GM10266 (cell line): ENCODE data around the gene SP3.

Source experiments
- DNase-seq: peaks from one replicate; pipeline ENCODE4 v3.0.0; 2012; ENCODE audit errors: extremely low spot score
- TF ChIP-seq, protein P1 (sequence below): IDR thresholded peaks from 2 replicates; pipeline ENCODE4 v1.5.1; 2012; ENCODE audit warnings: mild to moderate bottlenecking, low read depth; ENCODE audit not compliant: control insufficient read depth, insufficient read depth; ENCODE audit errors: missing control alignments

The SP3 gene

DNA sequence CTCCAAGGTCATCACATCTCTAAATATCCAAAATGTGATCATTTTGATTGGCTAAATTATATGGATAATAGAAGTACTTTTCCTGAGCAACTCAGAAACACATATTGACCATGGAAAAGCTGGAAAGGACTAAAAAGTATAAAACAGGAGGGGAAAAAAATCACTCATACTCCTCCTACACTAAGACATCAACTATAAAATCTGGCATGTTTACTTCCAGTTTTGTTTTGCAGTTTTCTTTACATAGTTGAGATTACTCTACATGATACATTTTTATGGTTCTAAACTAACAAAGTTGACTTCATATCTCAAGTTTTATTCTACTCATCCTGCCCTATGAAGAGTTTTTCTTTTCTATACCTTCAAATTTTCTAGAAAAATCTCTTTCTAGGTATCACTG is 46.0 kb upstream of the SP3 start:
- TF ChIP-seq, protein P1, sequence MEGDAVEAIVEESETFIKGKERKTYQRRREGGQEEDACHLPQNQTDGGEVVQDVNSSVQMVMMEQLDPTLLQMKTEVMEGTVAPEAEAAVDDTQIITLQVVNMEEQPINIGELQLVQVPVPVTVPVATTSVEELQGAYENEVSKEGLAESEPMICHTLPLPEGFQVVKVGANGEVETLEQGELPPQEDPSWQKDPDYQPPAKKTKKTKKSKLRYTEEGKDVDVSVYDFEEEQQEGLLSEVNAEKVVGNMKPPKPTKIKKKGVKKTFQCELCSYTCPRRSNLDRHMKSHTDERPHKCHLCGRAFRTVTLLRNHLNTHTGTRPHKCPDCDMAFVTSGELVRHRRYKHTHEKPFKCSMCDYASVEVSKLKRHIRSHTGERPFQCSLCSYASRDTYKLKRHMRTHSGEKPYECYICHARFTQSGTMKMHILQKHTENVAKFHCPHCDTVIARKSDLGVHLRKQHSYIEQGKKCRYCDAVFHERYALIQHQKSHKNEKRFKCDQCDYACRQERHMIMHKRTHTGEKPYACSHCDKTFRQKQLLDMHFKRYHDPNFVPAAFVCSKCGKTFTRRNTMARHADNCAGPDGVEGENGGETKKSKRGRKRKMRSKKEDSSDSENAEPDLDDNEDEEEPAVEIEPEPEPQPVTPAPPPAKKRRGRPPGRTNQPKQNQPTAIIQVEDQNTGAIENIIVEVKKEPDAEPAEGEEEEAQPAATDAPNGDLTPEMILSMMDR: no peak
- DNase-seq: no peak

DNA sequence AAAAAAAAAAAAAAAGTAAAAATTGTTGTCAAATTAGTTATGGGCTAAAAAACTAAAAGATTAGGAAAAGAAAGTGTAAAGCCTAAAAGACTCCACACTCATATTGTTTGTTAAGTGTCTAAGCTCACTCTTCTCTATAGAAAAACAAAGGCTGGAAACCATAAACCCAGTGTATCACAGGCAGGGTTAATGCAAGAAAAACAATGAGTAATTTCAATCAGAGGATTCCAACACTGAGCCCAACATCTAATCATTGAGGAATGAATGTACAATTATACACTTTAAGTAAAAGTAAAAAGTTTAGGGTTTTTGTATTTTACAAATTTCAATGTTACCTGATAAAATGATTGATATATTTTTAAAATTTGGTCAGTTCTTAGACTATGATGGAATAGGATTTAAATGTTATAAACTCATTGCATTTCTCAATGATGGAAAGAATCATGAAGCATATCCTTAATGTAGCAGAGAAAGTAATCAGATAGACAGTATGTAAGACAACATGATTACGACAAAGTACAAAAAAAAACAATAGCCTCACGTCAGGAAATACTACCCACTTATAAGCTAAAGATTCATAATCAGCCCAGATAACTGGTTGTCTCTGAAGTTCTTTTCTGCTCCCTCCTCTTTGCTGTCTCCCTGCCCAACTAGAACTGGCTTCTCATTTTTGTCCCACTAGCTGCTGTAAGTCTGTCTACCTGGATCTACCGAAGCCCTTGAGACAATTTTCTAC is 44.5 kb upstream of the SP3 start:
- TF ChIP-seq, protein P1: no peak
- no peak for DNase-seq

DNA sequence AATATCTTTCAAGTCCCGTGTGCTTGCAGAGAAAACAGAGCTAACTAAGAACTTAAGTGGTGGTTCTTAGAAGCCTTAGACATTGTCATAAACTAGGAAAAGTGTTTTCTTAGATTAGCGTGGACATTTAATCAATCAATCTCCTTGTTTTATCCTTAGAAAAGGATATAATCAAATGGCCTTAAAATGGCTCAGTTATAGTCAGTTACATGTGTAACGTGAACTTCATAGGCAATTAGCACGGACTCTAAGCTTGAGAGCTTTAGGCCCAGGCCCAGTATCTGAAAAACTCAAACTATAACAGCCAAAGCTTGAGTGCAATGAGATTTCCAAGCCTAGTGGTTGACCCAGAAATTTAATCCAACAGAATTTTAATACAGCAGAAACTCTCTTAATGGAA is 43.5 kb upstream of the SP3 start:
- DNase-seq: no peak
- TF ChIP-seq, protein P1: no peak

DNA sequence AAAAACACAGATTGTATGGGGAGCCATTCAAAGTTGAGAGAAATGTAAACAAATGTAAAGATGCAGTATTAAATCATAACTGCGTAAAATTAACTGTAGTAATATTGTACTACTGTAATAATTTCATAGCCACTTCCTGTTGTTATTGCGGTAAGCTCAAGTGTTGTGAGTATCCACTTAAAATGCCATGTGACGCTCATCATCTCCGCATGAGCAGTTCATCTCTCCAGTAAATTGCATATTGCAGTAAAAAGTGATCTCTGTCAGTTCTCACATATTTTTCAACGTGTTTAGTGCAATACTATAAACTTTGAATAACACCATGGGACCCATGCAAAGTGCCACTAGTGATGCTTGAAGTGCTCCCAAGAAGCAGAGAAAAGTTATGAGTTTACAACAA is 41.8 kb upstream of the SP3 start:
- TF ChIP-seq, protein P1: no peak

DNA sequence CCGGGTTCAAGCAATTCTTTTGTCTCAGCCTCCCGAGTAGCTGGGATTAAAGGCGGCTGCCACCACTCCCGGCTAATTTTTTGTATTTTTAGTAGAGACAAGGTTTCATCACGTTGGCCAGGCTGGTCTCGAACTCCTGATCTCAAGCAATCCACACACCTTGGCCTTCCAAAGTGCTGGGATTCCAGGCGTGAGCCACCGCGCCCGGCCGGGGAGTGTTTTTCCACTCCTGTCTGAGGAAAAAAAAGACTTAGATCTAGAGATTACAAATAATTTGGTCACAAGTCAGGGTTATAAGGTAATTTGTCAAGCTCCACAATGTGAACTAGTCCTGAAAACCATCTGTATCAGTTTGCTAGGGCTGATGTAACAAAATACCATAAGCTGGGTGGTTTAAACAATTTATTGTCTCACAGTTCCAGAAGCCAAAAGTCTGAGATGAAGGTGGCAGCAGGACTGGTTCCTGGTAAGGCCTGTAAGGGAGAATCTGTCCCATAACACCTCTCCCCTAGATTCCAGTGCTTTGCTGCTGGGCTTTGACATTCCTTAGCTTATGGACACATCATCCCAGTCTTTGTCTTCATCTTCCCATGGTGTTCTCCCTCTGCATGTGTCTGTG is 40.7 kb upstream of the SP3 start:
- TF ChIP-seq, protein P1: no peak

More for the DNA sequence above, 41.8 kb upstream of the SP3 start:
- no peak for DNase-seq

DNA sequence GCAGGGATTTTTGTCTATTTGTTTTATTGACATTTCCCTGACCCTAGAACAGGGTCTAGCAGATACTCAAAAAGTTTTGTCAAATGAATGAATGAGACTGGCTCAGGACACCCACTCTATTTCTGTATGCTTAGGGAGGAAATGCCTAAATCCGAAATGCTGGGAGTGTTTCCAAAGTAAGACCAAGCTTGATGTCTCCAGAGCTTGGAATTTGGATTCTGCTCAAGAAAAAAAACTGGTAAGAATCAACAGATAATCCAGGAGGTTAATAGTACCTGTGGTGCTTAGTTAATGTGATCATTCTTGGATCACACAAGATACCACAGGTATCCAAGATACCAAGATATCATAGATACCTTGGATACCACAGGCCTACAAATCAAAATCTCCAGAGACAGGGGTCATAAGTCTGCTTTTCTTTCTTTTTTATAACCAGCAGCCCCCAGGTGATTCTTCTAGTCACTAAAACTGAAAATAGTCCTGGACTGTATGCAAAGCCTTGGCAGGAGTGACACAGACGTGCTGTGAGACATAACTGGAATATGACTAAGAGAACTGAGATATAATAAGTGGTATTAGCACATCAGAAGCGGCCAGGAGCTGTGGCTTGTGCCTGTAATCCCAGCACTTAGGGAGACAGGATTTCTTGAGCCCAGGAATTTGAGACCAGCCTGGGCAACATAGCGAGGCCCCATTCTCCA is 39.9 kb upstream of the SP3 start:
- TF ChIP-seq, protein P1: no peak
- no peak for DNase-seq

More for the DNA sequence above, 40.7 kb upstream of the SP3 start:
- no peak for DNase-seq
